ENCODE results near the gene ADGRD1. TPM values are rescaled to one million over a fixed set of nuclear protein-coding genes. Genes with fewer than 3 reads are reported as not detected.

The ADGRD1 gene
- total RNA-seq, 1 experiment from 2014 or later: not detected

- no peak for DNase-seq (ENCODE audit: low read depth)
Measured at GRCh38 chr12:131007031-131007739, 53.5 kb downstream of the ADGRD1 start.

- DNase-seq (ENCODE audit: low read depth): no peak
Measured at GRCh38 chr12:131007740-131008117, 54.0 kb downstream of the ADGRD1 start.

DNA sequence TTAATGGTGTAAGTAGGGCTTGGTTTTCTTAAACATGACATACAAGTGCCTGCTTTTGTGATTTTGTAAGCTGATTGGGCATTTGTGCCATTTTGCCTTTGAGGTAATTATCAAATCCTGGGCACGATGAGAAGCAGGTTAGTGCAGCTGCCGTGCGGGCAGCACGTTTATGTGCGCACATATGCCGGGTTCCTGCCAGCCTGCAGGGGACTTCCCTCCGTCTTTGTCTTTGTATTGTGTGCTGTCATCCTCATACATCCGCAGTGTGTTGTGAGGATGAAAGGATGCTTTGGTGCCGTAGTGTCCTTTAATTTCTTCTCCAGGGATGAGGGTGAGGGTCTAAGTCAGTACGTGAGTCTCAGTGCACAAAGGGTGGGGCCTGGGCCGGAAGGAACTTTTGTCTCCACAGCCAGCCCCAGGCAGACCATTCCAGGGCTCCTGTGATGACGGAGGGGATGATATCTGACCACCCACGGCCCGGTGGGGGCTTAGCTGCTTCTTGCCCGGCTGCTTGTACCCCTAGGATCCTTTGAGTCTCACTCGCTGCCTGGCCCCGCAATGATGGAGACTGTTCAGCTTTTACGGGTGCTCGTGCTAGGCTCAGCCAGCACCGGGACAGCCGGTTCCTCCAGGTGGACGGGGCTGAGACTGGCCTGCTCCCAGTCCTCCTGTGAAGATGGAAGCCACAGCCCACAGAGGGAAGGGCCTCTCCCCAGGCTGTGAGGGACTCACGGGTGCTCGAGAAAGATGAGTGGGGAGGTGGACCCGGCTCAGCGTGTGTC is 54.6 kb downstream of the ADGRD1 start:
- DNase-seq (ENCODE audit: low read depth): no peak

GRCh38 chr12:131008913-131009270 is 55.2 kb downstream of the ADGRD1 start:
- DNase-seq (ENCODE audit: low read depth): no peak

DNA sequence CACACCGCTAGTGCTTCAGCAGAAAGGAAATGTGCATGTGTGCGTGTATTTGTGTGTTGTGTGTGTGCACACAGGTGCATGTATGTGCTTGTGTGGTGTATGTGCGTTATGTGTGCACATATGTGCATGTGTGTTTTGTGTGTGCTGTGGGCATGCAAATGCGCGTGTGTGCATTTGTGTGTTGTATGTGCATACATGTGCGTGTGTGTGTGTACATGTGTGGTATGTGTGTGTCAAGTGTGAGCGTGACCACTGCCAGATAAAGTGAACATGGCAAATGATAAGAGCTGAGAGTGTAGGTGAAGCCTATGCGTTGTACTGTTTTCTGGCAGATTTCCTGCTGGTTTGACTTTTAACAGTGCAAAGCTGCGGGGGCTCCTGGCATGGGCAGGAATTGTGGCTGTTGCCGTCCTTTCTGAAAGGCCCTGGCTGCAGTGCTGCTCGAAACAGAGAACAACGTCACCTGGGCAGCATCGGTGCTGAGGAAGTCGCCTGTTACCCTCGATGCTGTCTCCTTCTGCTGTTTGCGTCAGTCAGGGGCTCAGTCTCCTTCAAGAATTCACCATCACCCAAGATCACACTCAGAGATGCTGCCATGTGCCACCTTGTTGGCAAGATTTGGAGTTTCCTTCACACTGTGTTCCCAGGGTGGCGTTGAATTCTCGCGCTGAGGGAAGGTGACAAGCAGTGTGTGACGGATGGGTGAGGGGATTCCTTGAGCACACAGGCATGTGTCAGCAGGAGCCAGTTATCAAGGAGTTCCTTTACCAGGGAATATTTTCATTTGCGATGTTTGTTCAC is 56.1 kb downstream of the ADGRD1 start:
- no peak for DNase-seq (ENCODE audit: low read depth)

DNA sequence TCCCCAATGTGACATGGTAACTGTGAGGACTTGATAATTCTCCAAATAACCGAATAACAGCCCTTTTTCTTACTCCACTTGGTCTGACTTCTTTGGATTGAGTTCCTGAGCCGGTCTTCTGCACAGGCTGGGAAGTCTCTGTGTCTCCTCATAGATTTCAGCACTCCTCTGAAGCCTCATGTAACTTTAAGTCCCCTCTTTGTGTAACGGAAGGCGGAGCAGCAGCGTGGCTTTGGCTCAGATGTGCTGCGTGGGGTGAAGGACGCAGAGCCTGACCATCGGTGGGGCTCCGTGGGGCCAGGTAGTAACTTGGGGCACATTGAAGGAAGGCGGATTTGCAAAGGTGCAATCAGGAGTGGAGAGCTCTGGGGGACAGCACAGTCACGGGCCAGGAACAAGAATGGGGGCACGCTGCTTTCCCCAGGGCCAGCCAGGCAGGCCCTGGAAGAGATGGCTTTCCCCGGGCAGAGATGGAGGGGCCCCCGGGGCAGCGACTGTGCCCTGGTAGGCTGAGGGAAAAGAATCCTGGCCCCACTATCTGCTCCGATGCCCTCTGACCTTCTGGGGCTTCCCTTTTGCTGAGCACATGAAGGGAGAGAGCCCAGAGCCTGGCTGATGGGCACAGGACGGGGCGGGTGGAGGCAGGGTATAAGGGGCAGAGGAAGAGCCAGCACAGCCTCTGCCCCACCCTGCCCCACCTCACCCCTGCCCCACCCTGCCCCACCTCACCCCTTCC is 56.9 kb downstream of the ADGRD1 start:
- no peak for DNase-seq (ENCODE audit: low read depth)

GRCh38 chr12:131011165-131012079 is 57.7 kb downstream of the ADGRD1 start:
- no peak for DNase-seq (ENCODE audit: low read depth)

GRCh38 chr12:131012279-131013069 is 58.8 kb downstream of the ADGRD1 start:
- DNase-seq (ENCODE audit: low read depth): no peak

DNA sequence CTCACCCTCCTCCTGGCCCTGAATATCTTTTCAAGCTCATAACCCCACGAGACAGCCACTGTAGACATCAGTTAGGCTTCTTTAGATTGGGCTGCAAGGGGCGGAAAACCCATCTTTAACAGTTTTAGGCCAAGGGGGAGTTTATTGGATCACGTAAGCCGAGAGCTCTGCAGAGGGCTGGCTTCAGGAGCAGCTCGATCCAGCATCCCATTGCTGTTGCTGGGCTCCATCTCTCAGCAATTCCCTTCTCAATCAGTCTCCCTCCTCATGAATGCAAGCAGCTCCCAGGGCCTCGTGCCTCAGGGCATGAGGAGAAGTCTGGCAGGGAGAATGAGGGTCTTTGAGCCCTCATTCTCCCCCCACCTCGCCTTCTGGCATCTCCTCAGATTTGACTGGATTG is 59.4 kb downstream of the ADGRD1 start:
- DNase-seq (ENCODE audit: low read depth): no peak

GRCh38 chr12:131014343-131014742 is 60.6 kb downstream of the ADGRD1 start:
- DNase-seq (ENCODE audit: low read depth): no peak

DNA sequence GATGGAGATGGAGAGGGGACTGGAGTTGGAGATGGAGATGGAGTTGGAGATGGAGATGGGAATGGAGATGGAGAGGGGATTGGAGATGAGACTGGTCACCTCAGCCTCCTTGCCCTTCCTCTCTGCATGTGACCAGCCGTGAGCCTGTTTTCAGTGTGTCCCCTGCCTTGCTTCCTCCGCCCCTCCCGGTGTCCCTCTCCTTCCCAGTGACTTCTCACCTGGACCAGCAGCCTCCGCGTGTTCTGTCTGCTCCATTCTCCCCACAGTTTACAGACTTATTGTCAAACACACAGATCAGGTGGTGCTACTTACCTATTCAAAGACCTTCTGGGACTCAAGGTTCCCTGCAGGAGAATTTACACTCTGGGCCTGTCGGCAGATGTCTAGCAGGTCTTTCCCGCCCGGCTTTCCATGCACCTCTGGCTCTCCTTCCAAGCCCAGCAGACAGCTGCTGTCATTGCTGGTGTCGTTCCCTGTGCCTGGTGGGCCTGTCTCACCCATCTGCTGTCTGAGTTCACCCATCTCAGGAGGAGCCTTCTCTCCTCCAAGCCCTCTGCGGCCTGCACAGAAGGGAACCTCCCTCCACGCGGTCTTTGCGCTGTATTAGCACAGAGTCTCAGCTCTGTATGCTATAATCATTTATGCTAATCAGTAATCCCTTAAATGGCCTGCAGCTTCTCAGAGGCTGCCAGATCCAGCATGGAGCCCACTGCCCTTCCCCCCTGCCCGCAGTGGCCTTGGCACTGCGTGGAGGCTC is 62.1 kb downstream of the ADGRD1 start:
- DNase-seq (ENCODE audit: low read depth): no peak

DNA sequence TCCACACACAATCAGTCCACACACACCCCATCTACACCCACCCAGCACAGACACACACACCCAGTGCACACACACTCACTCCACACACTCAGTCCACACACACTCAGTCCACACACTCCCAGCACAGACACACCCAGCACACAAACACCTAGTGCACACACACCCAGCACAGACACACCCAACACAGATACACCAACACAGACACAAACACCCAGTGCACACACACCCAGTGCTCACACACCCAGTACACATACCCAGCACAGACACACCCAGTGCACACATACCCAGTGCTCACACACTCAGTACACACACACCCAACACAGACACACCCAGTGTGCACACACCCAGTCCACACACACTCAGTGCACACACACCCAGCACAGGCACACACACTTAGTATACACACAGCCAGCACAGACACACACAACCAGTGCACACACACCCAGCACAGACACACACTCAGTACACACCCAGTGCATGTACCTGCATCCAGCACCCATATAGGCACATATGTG is 63.8 kb downstream of the ADGRD1 start:
- DNase-seq (ENCODE audit: low read depth): no peak

DNA sequence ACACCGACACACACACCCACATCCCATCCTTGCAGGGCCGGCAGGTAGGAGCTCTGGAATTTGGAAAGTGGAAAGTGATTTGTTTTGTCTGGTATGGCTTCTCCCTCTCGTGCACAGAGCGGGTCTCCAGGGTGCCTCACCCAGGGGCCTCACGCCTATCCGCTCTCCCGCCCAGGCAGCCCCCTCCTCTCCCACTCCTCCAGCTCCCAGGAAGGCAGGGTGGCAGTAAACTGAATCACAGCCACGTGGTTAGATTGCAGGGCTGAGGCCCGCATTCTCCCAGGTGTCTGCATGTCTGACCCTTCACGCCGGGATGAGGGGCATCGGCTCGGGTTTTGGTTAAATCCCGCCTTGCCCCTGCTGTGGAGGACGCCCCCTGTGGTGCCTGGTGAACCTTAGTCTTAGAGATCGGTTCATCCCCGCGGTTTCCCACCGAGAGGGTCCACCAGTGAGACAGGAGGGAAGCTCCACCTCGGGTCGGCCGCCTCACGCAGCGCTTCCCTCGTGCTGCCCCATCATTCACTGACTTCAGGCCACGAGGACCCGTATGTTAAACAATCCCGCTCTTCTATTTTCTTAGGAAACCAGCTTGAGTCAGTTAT is 64.4 kb downstream of the ADGRD1 start:
- no peak for DNase-seq (ENCODE audit: low read depth)

DNA sequence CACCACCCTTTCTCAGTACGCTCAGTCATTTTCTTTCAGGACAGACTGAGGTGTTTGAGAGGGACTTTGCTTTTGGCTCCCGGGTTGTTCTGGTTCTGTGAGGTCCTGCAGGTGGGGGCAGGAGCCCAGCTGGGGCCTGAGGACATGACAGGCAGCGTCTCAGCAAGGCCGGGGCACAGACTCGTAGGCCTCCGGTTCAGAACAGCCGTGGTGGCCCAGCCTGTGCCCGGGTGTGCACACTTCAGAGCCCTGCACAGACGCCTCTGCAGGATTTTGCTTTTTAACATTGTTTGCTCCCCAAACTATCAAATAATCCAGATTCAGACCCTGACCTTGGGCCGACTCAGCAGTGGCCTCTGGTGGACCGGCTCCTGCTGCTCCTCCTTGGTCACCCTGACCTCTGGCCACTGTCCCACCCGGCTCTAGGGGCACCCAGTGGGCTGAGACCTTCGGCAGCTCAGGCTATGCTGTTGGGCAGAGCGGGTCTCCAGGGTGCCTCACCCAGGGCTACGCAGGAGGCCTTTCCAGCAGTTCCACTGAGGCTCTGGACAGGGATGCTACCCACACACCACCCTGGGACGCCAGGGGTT is 65.2 kb downstream of the ADGRD1 start:
- no peak for DNase-seq (ENCODE audit: low read depth)

- DNase-seq (ENCODE audit: low read depth): no peak
Measured at GRCh38 chr12:131020326-131021153, 66.8 kb downstream of the ADGRD1 start.

GRCh38 chr12:131021154-131021541 is 67.4 kb downstream of the ADGRD1 start:
- DNase-seq (ENCODE audit: low read depth): no peak

- no peak for DNase-seq (ENCODE audit: low read depth)
Measured at GRCh38 chr12:131024026-131024425, 70.3 kb downstream of the ADGRD1 start.

Data from LHCN-M2 (cell line).